Astrocyte of the spinal cord (primary cell): ENCODE results near the gene TDRD10.
"Not testable (repeated sequence)": the region's sequence is repeated elsewhere in the genome, so short reads cannot be mapped to it uniquely, and the experiment has no call there.

Experiments used
- DNase-seq: peaks from one replicate; pipeline ENCODE4 v3.0.0; 2011; ENCODE audit warnings: low read depth, low spot score
- H3K4me3 ChIP-seq: 2 replicates; pipeline ENCODE4 v1.5.1; 2011; ENCODE audit warnings: low read depth, mild to moderate bottlenecking, low read length, moderate library complexity
- in situ Hi-C: cut with HindIII; loops from 2 replicates; pipeline ENCODE4 v1.10.0; 2017; ENCODE audit warnings: low sequenced_read_pairs
- TF ChIP-seq, protein P1 (sequence below): IDR thresholded peaks from 2 replicates; pipeline ENCODE4 v1.5.1; 2012; ENCODE audit warnings: low read depth, mild to moderate bottlenecking, low read length, inconsistent platforms

Gene TDRD10

GRCh38 chr1:154524881-154525280 lies 22.9 kb downstream of the TDRD10 start:
- DNase-seq, result no peak
- in situ Hi-C loops, result no loop called here
- H3K4me3 ChIP-seq, result no peak overlapping the region

GRCh38 chr1:154527192-154527591 lies 25.2 kb downstream of the TDRD10 start:
- TF ChIP-seq, protein P1, sequence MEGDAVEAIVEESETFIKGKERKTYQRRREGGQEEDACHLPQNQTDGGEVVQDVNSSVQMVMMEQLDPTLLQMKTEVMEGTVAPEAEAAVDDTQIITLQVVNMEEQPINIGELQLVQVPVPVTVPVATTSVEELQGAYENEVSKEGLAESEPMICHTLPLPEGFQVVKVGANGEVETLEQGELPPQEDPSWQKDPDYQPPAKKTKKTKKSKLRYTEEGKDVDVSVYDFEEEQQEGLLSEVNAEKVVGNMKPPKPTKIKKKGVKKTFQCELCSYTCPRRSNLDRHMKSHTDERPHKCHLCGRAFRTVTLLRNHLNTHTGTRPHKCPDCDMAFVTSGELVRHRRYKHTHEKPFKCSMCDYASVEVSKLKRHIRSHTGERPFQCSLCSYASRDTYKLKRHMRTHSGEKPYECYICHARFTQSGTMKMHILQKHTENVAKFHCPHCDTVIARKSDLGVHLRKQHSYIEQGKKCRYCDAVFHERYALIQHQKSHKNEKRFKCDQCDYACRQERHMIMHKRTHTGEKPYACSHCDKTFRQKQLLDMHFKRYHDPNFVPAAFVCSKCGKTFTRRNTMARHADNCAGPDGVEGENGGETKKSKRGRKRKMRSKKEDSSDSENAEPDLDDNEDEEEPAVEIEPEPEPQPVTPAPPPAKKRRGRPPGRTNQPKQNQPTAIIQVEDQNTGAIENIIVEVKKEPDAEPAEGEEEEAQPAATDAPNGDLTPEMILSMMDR, result no peak
- in situ Hi-C loops, result no loop called here
- no peak overlapping the region for H3K4me3 ChIP-seq
- no peak for DNase-seq

More at GRCh38 chr1:154524881-154525280, 22.9 kb downstream of the TDRD10 start:
- TF ChIP-seq, protein P1, result no peak

DNA sequence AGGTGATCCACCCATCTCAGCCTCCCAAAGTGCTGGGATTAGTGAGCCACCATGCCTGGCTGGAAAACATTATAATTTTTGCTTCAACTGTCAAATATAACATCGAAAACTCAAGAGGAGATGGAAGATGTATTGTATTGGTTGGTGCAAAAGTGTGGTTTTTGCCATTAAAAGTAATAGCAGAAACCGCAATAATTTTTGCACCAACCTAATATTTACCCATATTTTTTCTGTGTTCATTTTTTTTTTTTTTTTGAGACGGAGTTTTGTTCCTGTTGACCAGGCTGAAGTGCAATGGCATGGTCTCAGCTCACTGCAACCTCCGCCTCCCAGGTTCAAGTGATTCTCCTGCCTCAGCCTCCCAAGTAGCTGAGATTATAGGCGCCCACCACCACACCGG lies 27.3 kb downstream of the TDRD10 start:
- TF ChIP-seq, protein P1, result no peak
- H3K4me3 ChIP-seq, result no peak overlapping the region
- no peak for DNase-seq
- in situ Hi-C loops, result no loop called here

- DNase-seq, H3K4me3 ChIP-seq, in situ Hi-C loops: not testable (repeated sequence)
Measured at GRCh38 chr1:154531950-154532349, 29.9 kb downstream of the TDRD10 start.

DNA sequence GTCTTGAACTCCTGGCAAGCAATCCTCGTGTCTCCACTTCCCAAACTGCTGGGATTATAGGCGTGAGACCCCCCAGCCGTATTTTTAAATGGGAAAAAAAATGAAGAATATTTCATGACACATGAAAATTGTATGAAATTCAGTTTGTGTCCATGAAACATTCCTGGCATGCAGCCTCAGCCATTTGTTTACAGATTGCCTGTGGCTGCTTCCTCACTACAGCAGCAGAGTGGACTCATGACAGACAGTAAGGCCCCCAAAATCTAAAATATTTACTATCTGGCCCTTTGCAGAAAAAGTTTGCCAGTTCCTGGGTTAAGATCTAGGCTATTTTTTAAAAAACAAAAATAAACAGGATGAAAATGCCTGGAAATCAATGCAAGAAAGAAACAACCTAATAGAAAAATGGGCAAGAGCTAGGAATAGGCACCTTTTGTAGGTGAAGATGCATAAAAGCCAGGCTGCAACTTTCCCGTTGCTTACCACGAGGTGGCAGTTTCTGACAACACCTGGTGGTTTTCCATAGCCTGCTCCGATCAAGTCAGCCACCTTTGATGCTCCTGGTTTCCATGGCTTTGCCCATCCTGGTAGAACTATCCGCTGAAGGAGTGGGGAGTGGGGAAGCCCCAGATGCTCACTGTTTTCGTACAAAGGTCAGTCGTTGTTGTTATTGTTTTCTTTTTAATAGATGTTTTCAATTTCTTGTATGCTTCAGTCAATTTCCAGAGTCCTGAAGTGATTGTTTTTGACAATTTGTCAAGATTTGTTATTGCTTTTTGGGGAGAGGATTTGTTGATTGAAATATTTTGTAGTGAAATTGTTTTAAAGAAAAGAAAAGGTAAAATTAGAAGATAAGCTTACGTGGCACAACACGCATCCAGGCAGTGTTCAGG lies 32.2 kb downstream of the TDRD10 start:
- TF ChIP-seq, protein P1, result peak; percentile 55
- DNase-seq, result no peak
- in situ Hi-C loops, result no loop called here
- no peak overlapping the region for H3K4me3 ChIP-seq

DNA sequence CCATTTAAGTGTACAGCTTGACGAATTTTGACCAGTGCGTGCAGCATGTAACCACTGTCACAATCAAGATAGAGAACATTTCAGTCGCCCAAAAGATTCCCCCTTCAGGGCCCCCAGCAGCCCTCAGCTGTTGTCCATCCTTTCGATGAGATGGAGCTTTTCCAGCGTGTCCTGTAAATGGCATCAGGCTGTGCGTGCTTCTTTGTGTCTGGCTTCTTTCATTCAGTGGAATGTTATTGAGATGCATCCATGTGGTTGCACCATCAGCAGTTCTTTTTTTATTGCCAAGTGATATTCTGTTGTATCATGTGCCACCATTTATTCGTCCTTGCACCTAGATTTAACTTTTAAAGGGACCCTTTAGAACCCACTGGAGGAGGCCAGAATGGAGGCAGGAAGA lies 34.6 kb downstream of the TDRD10 start:
- no peak overlapping the region for H3K4me3 ChIP-seq
- DNase-seq, result no peak
- TF ChIP-seq, protein P1, result no peak
- in situ Hi-C loops, result no loop called here
